Heart left ventricle (tissue), 16 donors: ENCODE results near the gene RNLS. TPM values are rescaled to one million over a fixed set of nuclear protein-coding genes. Genes with fewer than 3 reads are reported as not detected.

Experiments
- ATAC-seq, 4 donors: fragments of 200-7000 bp; cut with Tn5 transposase; one replicate each; pipeline ENCODE4 v1.9.1; 2020 to 2022; ENCODE audit warnings: moderate library complexity in 4 of 4, mild to moderate bottlenecking in 3 of 4, moderate number of reproducible peaks in 1 of 4
- DNase-seq, 5 donors: peaks; one replicate each; pipeline ENCODE4 v3.0.0-alpha.2; 2020
- H3K27ac ChIP-seq, 12 donors: fragments of 200-600 bp; sonication (generic) in 4 of 12; one replicate each; pipeline versions ENCODE4 v1.5.0 to v1.8.0; 2016 to 2022; ENCODE audit warnings: mild to moderate bottlenecking in 2 of 12
- H3K27me3 ChIP-seq, 9 donors: fragments of 200-600 bp; sonication (generic) in 2 of 9; one replicate each; pipeline versions ENCODE4 v1.5.1 to v1.8.0; 2016 to 2022; ENCODE audit warnings: mild to moderate bottlenecking in 3 of 9
- H3K36me3 ChIP-seq, 9 donors: fragments of 200-600 bp; sonication (generic) in 2 of 9; one replicate each; pipeline versions ENCODE4 v1.5.0 to v1.8.0; 2018 to 2022; ENCODE audit warnings: mild to moderate bottlenecking in 2 of 9
- H3K4me1 ChIP-seq, 12 donors: fragments of 200-600 bp; sonication (generic) in 4 of 12; one replicate each; pipeline versions ENCODE4 v1.5.0 to v1.8.0; 2016 to 2022; ENCODE audit warnings: mild to moderate bottlenecking in 3 of 12
- H3K4me3 ChIP-seq, 12 donors: fragments of 200-600 bp; sonication (generic) in 4 of 12; one replicate each; pipeline versions ENCODE4 v1.5.0 to v1.8.0; 2017 to 2022; ENCODE audit warnings: mild to moderate bottlenecking in 9 of 12, moderate library complexity in 4 of 12
- H3K9me3 ChIP-seq, 12 donors: fragments of 200-600 bp; sonication (generic) in 4 of 12; one replicate each; pipeline versions ENCODE4 v1.5.0 to v1.8.0; 2016 to 2022; ENCODE audit warnings: mild to moderate bottlenecking in 1 of 12
- CTCF ChIP-seq, 12 donors: fragments of 200-600 bp; sonication (generic) in 4 of 12; IDR thresholded peaks; one replicate each; pipeline versions ENCODE4 v1.5.0 to v1.8.0; 2018 to 2022; ENCODE audit warnings: antibody characterized with exemption in 12 of 12, mild to moderate bottlenecking in 5 of 12
- POLR2A ChIP-seq, 2 donors: fragments of 450-650 bp; IDR thresholded peaks; one replicate each; pipeline ENCODE4 v1.6.1; 2017; ENCODE audit warnings: antibody characterized with exemption in 2 of 2, mild to moderate bottlenecking in 2 of 2, moderate library complexity in 2 of 2
- WGBS, 4 donors: extraction: QIAGEN DNeasy Blood & Tissue Kit in 2 of 4; methylation state at CpG; one replicate each; pipeline versions ENCODE4 v1.1.5 to v1.1.7; 2013 to 2018; 5-methylcytosine and 5-hydroxymethylcytosine counted together
- intact Hi-C, 10 donors: fragments of 100-400 bp; cut with DNase I; formaldehyde crosslinking; loops; one replicate each; pipeline versions ENCODE4 v1.11.1 to v1.14.2; 2022
- polyA plus RNA-seq, 2 donors: library from polyadenylated mRNA; stranded (reverse); fragments of 200-250 nt; gene quantifications; one replicate each; pipeline ENCODE4 v1.2.3, GENCODE V29; 2013
- total RNA-seq, 9 donors: library from RNA; depleted of rRNA in 2 of 9; stranded (reverse); fragments of >200 nt in 2 of 9; fragmentation: NEBNext Ultra II Directional in 3 of 9; extraction: Animal tissue kit (Norgen Biotek cat#: 25700) in 3 of 9; gene quantifications; one replicate each; pipeline versions ENCODE4 v1.1.0 to v1.2.4, GENCODE V29; 2016 to 2023
- donor health status: ischemic (EF 13 %, LVEDD 7.1; RV severe dilation, severe dysfunction).
- donor health status: healthy with polysubstance abuse.
- donor health status: DM: no; HTN: yes; CAD: no.
- donor health status: DM: no; HTN: no; CAD: no.
- donor health status: ischemic (EF 25% LVEDD 6.9; RV normal size, moderate dysfunction).
- donor health status: ischemic (EF 25% LVEDD 5.7; RV mildly dilated, moderate dysfunction).
- donor health status: healthy.
- donor health status: DM: yes; HTN: yes; CAD: no.
- donor health status: ischemic (EF 35%, LVEDD 5.7; RV mildly dilated, moderate dysfunction).
- donor health status: nonischemic (EF 11% LVEDD 7.7; RV severe dilation, severe dysfunction).
- donor health status: DM: yes; HTN: yes; CAD: no.
- donor health status: PGD.
- donor health status: ischemic (EF 29% LVEDD 5.4; RV normal size, mild dysfunction).
- donor health status: nonischemic (EF 23%, LVEDD 6.1; RV moderate dilation, normal function).

The RNLS gene
- total and polyA plus RNA-seq, 11 donors: 6.6 to 30.7 (median 15.1) TPM

DNA sequence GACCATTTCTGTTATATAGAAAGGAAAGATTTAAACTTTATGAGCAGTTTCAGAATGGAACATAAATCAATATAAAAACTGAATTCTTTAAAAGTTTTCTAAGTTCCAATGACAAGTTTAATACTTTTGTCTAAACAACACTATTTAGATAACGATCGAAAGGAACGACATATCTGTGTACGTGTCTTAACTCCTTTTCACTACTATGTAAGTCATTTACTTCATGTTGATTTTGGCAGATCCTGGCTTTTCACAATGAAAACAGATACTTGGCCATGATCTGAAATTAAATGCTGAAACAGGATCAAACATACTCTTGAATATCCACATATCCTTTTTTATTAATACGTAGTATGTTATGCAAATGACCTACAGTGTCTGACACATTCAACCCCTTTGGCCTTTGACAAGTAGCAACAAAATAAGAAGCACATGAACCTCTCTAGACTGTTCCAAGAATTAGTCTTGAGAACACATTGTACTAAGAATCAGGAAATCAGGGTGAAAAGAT, 41.9 kb downstream of the RNLS start:
- Histone ChIP-seq H3K4me3 (no peak overlapping the region), H3K27ac (peak overlapping the region in 8 of 12 donors; percentile 27 to 73 (median 46)), H3K27me3 (no peaks in the 10 kb centered on the region), H3K36me3 (no peaks in the 10 kb centered on the region), H3K4me1 (peaks cover 0 to 28% (median 1%) of the 10 kb centered on the region in 12 donors), H3K9me3 (no peaks in the 10 kb centered on the region)
- intact Hi-C loops: loop anchor here in 1 of 10 donors (5.0 kb wide), 1 partner anchor 679 kb away; the partner anchor contains the start of genes KLLN and PTEN
- WGBS, 4 donors: 59 to 74% (median 63%) methylated on average over 5 of the region's 5 CpGs
- ATAC-seq: peak; percentile 50 to 76 (median 70)
- no peak for DNase-seq
- TF ChIP-seq POLR2A (IDR thresholded peaks at IDR 0.05): no peak
- TF ChIP-seq CTCF (IDR thresholded peaks at IDR 0.05): no peak

- H3K36me3 ChIP-seq: no peaks in the 10 kb centered on the region
- intact Hi-C loops: loop anchor here in 1 of 10 donors (5.0 kb wide), 1 partner anchor 678 kb away; the partner anchor contains the start of genes KLLN and PTEN
- no peaks in the 10 kb centered on the region for H3K9me3 ChIP-seq
- no peak for TF ChIP-seq POLR2A (IDR thresholded peaks at IDR 0.05)
- no peak for TF ChIP-seq CTCF (IDR thresholded peaks at IDR 0.05)
- no peaks in the 10 kb centered on the region for H3K27me3 ChIP-seq
- H3K4me1 ChIP-seq: peaks cover 0 to 23% (median 1%) of the 10 kb centered on the region in 12 donors
- DNase-seq (no peak), ATAC-seq (no peak)
- peak overlapping the region in 1 of 12 donors; percentile 50 for H3K27ac ChIP-seq
- H3K4me3 ChIP-seq: no peak overlapping the region
- WGBS, 4 donors: 77 to 90% (median 79%) methylated on average over 1 of the region's 1 CpG
Measured at GRCh38 chr10:88540351-88540750, 42.8 kb downstream of the RNLS start.

DNA sequence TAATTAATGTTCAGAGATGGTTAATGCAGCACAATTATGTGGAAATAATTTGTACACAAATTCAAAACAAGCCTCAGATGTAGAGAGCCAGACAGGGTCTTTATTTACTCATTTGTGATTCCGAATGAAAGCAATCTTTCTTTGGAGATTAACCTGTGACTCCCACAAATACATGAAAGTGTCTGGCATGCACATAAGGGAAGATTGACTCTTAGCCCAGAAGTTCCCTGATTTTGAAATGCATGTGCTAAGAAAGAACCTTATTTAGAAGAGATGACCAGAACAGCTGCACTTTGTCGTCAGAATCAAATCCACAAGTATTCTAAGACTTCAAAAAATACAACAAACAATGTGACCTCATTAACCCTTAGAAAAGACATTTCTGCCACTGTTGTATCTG, 45.1 kb downstream of the RNLS start:
- intact Hi-C loops: loop anchor here in 2 of 10 donors (5.0 to 10.0 kb wide), 2 partner anchors 113 to 121 kb away; no protein-coding TSS in a partner anchor
- peak overlapping the region in 6 of 12 donors; percentile 6 to 59 (median 22) for H3K27ac ChIP-seq
- H3K4me1 ChIP-seq: peaks cover 0 to 23% (median 1%) of the 10 kb centered on the region in 12 donors
- DNase-seq (no peak), ATAC-seq (peak in 2 of 4 donors; percentile 35 to 48)
- H3K9me3 ChIP-seq: no peaks in the 10 kb centered on the region
- H3K36me3 ChIP-seq: no peaks in the 10 kb centered on the region
- H3K27me3 ChIP-seq: no peaks in the 10 kb centered on the region
- no peak overlapping the region for H3K4me3 ChIP-seq
- TF ChIP-seq POLR2A (IDR thresholded peaks at IDR 0.05) (no peak), CTCF (IDR thresholded peaks at IDR 0.05) (no peak)
- WGBS, 4 donors: 25 to 54% (median 39%) methylated on average over 2 of the region's 2 CpGs

DNA sequence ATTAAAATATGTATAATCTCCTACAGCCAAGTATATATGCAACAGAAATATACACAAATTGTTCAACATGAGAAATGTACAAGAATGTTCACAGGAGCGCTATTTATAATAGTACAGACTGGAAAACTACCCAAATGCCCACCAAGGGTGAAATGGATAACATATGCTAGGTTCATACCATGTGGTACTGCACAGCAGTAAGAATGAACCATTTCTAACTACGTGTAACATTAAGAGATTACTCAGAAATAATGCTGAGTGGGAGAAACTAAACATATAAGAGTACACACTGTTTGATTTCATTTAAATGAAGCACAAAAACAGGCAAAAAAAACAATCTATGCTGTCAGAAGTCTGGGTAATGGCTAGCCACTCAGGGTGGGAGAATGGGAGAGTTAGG, 45.8 kb downstream of the RNLS start:
- TF ChIP-seq POLR2A (IDR thresholded peaks at IDR 0.05) (no peak), CTCF (IDR thresholded peaks at IDR 0.05) (no peak)
- Histone ChIP-seq H3K36me3 (no peaks in the 10 kb centered on the region), H3K27ac (peak overlapping the region in 4 of 12 donors; percentile 14 to 41 (median 28)), H3K27me3 (no peaks in the 10 kb centered on the region), H3K4me1 (peaks cover 0 to 18% (median 1%) of the 10 kb centered on the region in 12 donors), H3K9me3 (no peaks in the 10 kb centered on the region), H3K4me3 (no peak overlapping the region)
- intact Hi-C loops: loop anchor here in 2 of 10 donors (5.0 to 10.0 kb wide), 2 partner anchors 113 to 120 kb away; no protein-coding TSS in a partner anchor
- WGBS, 4 donors: 75 to 87% (median 81%) methylated on average over 2 of the region's 2 CpGs
- ATAC-seq (no peak), DNase-seq (no peak)
